ENCODE results near the gene FGF6.
"Not testable (repeated sequence)": the region's sequence is repeated elsewhere in the genome, so short reads cannot be mapped to it uniquely, and the experiment has no call there.

The FGF6 gene

DNA sequence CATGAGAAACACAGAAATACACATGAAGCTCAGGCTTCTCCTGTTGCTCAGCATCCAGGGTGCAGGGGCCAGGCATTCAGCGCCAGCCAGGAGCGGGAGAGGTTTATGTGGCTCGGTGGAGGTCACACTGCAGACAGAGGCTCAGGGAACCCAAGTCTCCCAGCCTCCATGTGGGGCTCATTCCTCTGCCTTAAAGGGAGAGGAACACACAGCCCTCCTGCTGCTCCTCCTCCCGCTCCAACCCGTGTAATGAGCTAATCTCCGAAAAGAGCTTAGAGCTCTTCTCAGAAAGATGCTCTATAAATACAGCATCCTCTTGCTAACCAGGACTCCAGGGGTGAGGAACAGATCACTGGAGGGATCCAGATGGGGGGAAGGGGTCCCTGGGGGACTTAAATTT is 28.2 kb downstream of the FGF6 start:
- DNase-seq: no peak

DNA sequence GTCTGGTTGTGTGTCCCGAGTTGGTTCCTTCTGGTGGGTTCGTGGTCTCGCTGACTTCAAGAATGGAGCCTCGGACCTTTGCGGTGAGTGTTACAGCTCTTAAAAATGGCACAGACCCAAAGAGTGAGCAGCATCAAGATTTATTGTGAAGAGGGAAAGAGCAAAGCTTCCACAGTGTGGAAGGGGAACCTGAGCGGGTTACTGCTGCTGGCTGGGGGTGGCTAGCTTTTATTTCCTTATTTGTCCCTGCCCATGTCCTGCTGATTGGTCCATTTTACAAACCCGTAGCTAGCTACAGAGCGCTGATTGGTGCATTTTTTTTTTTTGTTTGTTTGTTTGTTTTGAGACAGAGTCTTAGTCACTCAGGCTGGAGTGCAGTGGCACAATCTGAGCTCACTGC is 29.3 kb downstream of the FGF6 start:
- DNase-seq: no peak

DNA sequence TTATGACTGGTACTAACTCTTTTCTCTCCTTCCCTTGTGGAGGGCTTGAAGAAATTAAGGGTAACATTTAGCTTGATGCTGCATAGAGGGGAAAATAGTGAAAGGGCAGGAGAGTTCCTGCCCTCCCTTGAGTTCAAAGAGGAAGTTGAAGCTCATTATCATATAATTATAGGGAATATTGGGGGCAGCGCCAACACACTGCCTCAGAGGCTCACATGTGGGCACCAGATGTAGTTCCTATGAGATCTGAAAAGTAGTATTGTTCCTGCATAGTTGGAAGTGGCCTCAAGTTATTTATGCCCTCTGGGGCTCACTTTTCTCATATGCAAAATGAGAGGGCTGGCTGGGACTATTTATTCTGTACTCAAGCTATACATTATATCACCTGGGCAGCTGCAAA is 33.1 kb downstream of the FGF6 start:
- no peak for DNase-seq

DNA sequence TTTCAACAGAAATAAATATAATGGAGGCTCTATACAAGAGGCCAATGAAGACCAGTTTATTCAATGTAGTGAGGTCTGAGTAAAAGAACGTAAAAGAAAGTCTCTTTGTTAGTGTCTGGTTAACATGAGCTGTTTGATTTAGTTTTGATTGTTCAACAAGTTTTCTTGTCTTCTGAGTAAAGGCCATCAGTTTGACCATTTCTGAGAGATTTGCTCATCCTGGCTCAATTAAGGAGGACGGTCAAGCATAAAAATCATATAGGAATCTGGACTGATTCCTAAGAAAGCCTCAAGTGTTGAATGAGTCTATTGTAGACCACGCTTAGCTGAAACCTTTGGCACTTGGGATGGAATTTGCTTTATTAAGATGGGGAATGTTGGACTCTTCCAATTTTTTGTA is 33.6 kb downstream of the FGF6 start:
- no peak for DNase-seq

DNA sequence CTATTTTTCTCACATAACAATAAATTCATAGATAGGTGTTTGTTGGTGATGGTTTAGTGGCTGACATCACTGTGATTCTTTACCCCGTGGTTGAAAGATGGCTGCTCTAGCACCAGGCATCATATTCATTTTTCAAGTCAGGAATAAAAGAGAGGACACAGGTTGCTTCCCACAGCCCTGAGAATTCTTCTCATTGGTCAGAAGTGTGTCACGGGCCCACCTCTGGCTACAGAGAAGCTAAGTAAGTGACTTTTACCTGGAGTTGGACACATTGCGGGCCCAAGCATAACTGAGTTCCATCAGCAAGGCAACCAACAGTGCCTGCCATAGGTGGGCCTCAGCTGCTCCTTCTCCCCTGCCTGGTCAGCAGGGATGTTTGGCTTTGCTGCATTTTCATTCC is 38.5 kb downstream of the FGF6 start:
- no peak for DNase-seq

DNA sequence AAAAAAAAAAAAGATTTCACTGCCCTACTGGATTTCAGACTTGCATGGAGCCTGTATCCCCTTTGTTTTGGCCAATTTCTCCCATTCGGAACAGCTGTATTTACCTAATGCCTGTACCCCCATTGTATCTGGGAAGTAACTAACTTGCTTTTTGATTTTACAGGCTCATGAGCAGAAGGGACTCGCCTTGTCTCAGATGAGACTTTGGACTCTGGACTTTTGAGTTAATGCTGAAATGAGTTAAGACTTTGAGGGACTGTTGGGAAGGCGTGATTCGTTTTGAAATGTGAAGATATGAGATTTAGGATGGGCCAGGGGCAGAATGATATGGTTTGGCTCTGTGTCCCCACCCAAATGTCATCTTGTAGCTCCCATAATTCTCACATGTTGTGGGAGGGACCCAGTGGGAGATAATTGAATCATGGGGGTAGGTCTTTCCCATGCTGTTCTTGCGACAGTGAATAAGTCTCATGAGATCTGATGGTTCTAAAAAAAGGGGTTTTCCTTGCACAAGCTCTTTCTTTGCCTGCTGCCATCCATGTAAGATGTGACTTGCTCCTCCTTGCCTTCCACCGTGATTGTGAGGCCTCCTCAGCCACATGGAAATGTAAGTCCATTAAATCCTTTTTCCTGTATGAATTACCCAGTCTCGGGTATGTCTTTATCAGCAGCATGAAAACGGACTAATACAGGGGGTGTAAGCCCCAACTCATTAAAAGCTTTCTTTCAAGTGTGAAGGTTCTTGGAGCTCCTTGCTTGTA is 40.6 kb downstream of the FGF6 start:
- not testable (repeated sequence) for DNase-seq

DNA sequence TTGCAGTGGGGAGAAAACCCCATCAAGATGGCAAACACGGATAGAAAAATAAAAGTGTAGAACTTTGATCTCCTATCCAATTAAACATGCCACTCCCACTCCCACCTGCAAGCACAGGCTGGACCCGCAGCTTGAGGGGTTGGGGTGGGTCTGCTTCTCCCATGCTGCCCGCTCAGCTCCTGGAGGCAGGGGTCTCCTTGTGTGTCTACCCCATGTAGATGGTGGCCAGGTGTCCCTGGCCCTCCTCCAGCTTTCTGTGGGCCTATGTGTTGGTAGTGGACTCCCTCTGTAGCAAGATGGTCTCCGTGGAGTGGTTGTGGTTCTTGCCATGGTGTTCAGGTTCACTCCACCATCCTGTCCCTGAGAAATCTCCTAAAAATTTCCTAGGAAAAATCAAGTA is 42.6 kb downstream of the FGF6 start:
- DNase-seq: no peak

DNA sequence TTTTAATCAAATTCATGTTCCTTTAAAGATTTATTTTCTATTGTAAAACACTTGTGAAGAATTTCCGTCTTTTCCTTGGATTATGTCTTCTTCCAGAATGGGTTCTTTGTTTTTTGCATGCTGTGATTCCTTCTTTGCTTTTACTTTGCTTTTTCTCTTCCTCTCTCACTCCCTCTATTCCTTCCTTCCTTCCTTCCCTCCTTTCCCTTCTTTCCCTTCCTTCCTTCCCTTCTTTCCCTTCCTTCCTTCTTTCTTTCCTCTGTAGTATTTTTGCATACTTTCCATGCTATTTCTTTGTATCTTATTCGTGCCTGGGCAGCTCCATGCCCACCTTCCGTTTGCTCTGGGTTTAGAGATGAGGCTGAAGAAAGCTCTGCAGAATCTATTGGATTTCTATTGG is 44.5 kb downstream of the FGF6 start:
- DNase-seq: no peak

DNA sequence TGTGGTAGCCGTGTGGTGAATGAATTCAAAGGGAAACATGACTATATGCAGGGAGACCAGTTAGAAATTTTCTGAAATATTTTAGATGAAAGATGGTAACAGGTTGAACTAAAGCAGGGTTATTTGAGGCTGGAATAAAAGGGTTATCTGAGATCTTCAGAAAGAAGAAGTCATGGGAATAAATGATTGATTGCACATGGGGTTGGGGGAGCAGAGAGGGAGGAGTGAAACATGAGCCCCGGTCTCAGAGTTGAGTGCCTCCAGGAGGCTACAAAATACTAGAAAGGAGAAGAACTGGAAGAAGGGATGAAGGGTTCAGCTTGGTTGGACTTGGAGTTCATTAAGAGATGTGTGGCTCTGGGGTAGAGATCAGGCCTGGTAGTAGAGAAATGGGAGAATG is 49.8 kb downstream of the FGF6 start:
- no peak for DNase-seq

DNA sequence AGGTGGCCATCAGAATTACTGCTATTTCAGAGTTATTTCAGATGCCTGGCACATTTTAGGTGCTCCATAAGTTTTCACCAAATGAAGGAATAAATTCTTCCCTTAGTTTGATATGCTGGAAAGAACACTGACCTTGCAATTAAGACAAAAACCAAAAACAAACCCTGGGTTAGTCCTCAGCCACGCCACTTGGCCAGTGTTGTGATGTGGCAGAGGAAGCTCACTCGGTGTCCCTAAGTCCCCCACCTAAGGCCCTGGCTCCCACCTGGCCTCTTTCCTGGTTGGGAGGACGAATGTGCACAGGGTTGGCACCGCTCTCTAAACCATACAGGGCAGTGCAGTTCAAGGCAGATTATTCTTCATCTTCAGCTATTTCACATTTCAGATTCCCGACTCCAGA is 52.4 kb downstream of the FGF6 start:
- no peak for DNase-seq

DNA sequence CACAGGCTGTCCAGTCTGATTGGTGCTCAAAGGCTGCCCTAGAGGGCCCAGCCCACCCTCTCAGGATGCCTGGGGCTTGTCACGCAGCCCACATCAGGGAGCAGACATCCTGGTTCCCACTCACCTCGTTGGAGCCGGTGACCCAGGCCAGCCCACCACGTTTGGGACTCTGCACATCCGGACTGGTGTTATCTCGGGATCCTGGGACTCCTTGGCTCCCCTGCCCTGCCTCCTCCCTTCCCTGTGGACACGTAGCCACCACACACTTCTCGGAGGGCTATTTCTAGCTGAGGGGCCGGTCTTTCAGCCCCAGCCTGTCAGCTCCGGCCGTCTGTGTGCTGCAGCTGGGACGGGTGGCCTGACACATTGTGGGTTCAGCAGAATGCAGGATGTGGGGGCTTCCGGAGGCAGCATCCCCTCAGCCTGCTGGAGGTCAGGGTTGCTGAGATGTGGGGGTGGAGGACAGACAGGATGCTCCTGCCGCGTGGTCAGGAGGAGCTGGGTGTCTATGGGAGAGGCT is 53.3 kb downstream of the FGF6 start:
- no peak for DNase-seq

DNA sequence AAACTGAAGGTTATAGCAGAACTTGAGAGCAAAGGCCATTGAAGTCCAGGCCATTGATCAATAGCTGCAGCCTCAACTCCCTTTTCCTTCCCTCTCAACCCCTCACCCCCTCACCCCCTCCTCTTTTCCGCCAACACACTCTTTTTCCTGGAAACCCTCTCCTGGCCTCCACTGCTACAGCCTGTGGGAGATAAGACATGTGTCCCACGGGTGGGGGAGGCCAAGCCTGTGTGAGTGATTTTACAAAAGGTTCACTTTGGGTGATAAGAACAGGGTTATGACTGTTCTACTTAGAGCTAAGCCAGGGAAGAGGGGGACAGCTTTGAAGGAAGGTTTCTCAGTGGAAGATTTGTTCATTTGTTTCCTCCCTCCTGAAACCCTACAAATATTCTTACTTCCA is 57.0 kb downstream of the FGF6 start:
- DNase-seq: no peak

DNA sequence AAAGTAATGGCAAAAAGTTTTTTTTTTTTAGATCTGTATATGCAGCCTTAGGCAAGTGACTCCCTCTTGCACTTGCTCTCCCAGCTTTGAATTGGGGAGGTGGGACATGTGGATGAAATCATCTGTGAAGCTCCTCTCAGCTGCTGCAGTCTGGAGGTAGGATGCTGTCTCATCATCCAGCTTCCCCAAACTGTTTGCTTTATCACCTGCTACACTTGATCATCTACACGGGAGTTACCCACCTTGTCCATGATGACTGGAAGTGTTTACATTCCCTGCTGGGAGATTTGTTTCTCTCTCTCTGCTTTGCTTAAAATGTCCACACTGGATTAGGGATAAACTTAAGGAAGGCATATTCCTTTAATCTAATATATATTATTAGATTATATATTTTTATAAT is 57.6 kb downstream of the FGF6 start:
- no peak for DNase-seq

DNA sequence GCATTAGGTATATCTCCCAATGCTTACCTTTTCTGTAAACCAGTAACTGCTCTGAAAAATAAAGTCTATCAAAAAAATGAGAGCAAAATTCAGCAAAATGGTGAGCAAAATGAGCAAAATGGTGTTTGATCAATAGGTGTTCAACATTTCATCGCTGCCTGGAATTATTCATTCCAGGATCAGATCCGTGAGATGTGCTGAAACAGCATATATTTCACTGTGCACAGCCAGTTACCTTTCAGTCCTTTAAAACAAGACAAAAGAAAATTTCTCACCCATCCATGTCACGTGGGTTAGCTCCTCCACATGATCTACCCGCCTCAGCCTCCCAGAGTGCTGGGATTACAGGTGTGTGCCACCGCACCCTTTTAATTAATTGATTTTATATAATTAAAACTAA is 58.0 kb downstream of the FGF6 start:
- DNase-seq: no peak

DNA sequence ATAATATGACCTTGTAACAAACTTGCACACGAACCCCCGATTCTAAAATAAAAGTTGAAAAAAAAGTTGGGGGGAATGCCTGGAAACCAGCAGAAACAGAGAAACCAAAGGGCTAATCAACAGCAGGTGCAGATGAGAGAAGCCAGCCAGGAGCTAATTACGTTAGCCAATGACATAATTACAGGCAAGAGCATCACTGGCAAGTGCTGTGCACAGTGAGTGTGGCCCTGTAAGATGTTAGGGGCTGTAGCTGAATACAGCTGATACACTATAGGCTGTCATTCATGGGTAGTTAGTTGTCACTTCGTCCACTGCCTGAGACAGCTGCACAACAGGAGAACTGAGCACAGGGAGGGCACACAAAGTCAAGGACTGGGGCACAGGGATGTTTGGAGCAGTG is 58.8 kb downstream of the FGF6 start:
- no peak for DNase-seq
